Fibroblast of mammary gland (primary cell): ENCODE measurements around the gene C2CD5.

Experiments used
- DNase-seq: peaks from one replicate; pipeline ENCODE4 v3.0.0-alpha.2; 2010; ENCODE audit warnings: low read depth
- H3K4me3 ChIP-seq: 2 replicates; pipeline ENCODE4 v1.5.1; 2011; ENCODE audit warnings: low read depth, mild to moderate bottlenecking, low read length, moderate library complexity; ENCODE audit not compliant: control insufficient read depth
- TF ChIP-seq, protein P1 (sequence below): conservative IDR thresholded peaks from 2 replicates; pipeline ENCODE4 v1.5.1; 2011; ENCODE audit warnings: low read depth, low read length, inconsistent platforms; ENCODE audit not compliant: control insufficient read depth, insufficient read depth

Gene C2CD5

DNA sequence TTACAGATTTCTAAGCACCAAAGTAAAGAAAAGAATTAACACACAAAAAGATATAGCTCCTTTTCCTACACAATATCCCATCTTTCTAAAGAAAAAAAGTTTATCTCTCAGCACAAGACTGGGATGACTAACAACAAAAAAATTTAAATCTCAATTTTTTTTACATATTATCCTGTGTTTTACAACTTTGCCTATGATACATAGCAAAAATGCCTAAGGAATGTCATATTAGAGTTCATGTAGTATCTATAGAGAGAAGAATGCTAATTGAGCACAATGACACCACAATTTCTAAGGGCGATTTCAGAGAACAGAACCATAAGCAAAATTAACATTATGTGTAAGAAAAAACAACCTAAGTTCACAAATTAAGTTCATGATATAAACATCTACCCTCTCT lies 16.3 kb downstream of the C2CD5 start:
- TF ChIP-seq, protein P1, sequence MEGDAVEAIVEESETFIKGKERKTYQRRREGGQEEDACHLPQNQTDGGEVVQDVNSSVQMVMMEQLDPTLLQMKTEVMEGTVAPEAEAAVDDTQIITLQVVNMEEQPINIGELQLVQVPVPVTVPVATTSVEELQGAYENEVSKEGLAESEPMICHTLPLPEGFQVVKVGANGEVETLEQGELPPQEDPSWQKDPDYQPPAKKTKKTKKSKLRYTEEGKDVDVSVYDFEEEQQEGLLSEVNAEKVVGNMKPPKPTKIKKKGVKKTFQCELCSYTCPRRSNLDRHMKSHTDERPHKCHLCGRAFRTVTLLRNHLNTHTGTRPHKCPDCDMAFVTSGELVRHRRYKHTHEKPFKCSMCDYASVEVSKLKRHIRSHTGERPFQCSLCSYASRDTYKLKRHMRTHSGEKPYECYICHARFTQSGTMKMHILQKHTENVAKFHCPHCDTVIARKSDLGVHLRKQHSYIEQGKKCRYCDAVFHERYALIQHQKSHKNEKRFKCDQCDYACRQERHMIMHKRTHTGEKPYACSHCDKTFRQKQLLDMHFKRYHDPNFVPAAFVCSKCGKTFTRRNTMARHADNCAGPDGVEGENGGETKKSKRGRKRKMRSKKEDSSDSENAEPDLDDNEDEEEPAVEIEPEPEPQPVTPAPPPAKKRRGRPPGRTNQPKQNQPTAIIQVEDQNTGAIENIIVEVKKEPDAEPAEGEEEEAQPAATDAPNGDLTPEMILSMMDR = no peak
- H3K4me3 ChIP-seq = no peak overlapping the region
- DNase-seq = peak; percentile 49

DNA sequence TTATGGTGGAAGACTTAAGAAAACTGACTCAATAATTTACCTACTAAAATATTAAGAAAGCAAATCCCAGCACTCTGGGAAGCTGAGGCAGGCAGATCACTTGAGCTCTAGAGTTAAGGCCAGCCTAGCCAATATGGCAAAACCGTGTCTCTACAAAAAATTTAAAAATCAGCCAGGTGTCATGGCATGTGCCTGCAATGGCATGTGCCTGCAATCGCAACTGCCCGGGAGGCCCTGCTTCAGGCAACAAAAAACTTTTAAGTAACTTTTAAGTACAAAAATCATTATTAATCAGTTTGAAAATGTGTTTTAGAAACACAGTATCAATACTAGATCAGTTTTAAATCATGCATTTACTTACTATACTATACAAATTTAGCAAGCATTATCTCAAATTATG lies 17.5 kb downstream of the C2CD5 start:
- no peak for DNase-seq
- TF ChIP-seq, protein P1 = no peak
- H3K4me3 ChIP-seq = no peak overlapping the region

DNA sequence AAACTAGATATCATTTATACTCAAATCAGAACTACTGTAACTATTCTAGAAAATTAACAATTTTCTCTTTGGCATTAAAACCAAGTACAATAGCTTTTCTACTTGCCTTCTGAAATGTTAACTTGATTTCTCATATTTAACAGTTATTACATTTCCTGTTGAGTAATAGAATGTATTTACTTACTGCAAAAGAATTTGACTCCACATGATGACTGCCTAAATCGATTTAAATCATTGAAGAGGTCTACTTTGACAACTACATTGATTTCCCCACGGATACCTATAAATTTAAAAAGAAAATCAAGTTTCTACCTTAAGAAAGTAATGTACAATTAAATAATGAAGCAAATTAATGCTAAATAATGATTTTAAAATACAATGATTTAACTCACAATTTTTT lies 18.9 kb downstream of the C2CD5 start:
- TF ChIP-seq, protein P1 = no peak
- peak; percentile 42 for DNase-seq
- H3K4me3 ChIP-seq = no peak overlapping the region

DNA sequence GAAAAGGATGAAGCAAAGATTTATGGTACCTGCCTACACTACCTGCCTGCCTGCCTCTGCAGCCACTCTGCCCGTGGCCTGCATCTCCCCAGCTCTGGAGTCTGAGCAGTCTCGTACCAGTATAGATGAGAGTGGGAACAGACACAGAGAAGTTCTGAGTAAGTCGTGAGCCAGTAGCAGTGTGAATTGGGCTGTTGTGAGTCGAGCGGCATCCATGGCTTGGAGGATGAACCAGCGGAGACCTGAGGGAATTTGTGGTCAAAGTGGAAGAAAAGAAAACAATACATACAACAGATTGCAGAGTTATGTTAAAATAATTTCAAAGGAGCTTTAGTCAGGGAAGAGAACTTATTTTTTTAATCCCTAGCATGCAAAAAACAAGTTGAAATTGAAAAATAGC lies 25.3 kb downstream of the C2CD5 start:
- H3K4me3 ChIP-seq = no peak overlapping the region
- TF ChIP-seq, protein P1 = no peak
- peak; percentile 92 for DNase-seq

DNA sequence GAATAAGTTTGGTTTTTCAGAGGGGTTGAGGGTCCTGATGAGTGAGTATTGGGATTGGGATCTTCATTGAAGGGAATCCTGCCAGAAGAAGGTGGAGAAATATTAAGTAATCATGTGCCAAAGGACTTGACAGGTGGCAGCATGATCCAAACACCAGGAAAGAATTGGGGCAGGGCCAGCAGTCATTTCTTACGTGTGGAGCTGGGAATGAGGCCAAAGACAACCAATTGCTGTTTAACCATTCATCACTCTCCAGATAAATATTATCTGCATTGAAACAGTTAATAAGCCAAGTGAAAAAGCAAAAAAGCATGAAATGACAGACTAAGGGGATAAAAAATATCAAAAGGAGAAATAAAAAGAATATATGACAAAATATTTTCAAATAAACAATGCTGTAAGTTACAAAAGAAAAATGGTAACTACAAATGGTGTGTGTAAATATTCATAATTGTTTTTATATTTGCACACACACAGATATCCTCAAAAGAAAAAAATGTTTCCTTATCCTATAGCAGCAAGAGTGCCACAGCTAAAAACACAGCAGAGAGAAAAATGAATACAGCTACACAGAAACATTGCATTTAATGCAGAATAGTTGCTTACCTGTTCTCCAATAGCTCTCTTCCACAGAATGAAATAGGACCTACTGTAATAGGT lies 26.2 kb downstream of the C2CD5 start:
- H3K4me3 ChIP-seq = no peak overlapping the region
- TF ChIP-seq, protein P1 = no peak
- DNase-seq = peak; percentile 61

DNA sequence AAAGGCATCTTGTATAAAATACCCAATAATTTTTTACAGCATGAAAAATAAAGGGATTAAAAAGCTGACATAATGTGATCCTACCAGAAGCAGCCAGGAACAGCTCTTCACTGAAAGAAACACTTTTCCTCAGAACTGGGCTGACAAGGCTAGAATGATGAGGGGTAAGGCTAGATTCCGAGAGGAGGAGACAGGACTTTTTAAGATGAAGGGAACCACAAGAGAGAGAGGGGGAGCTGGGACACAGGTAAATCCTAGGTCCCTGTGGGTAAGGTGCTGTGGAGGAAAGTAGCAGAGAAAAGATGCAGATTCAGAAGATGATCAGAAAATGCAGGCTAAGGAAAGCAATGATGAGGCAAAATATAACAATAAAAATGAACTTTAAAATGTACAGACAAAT lies 29.5 kb downstream of the C2CD5 start:
- H3K4me3 ChIP-seq = no peak overlapping the region
- TF ChIP-seq, protein P1 = no peak

DNA sequence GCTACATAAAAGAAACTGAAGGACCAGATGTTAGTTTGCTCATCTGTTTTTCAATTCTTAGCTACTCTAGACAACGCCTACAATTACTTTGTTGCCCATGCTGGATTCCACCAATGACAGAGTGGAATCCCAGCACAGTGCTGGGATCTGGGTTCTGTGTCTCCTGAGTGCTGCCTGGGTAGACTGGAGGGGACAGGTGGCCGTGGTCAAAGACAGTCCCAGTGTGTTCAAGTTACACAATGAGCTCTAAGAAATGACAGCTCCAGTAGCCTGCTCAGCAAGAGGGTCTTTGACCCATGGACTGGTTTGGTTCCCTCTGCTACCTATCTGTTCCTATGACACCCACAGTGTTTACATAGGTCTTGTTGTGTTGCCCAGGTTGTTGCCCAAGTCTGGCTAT lies 38.5 kb downstream of the C2CD5 start:
- H3K4me3 ChIP-seq = no peak overlapping the region
- TF ChIP-seq, protein P1 = no peak
- no peak for DNase-seq

More for the DNA sequence above, 29.5 kb downstream of the C2CD5 start:
- DNase-seq = no peak
